ENCODE data around the gene SEZ6. TPM values are rescaled to one million over a fixed set of nuclear protein-coding genes. Genes with fewer than 3 reads are reported as not detected.

Gene SEZ6
- total RNA-seq, 1 donor from 2014 or later = not detected

- H3K27me3 ChIP-seq = no peaks in the 10 kb centered on the region
- H3K36me3 ChIP-seq = no peaks in the 10 kb centered on the region
- intact Hi-C loops (cut with DNase I) = no loop called here
- H3K4me3 ChIP-seq = no peak overlapping the region
- H3K4me1 ChIP-seq = peaks cover 10% of the 10 kb centered on the region
- no peaks in the 10 kb centered on the region for H3K9me3 ChIP-seq
- TF ChIP-seq POLR2AphosphoS5 (IDR thresholded peaks at IDR 0.05; ENCODE audit: insufficient read depth in 1 of 2, low read depth in 1 of 2) = no peak
- TF ChIP-seq POLR2A (IDR thresholded peaks at IDR 0.05) = no peak
- no peak for TF ChIP-seq CTCF (IDR thresholded peaks at IDR 0.05)
- no peak for DNase-seq (ENCODE audit: extremely low spot score in 2 of 2)
- no peak overlapping the region for H3K27ac ChIP-seq
These were observed 50.9 kb downstream of the SEZ6 start for GRCh38 chr17:28954886-28955285.

- intact Hi-C loops (cut with DNase I) = no loop called here
- peak; percentile 55 to 89 for DNase-seq (ENCODE audit: extremely low spot score in 2 of 2)
These were observed 52.3 kb downstream of the SEZ6 start for GRCh38 chr17:28953444-28954118.

GRCh38 chr17:28951991-28952975, 53.5 kb downstream of the SEZ6 start:
- TF ChIP-seq POLR2AphosphoS5 (IDR thresholded peaks at IDR 0.05; ENCODE audit: insufficient read depth in 1 of 2, low read depth in 1 of 2) (peak; percentile 81 to 99), POLR2A (IDR thresholded peaks at IDR 0.05) (peak in 1 of 2 donors; percentile 45), CTCF (IDR thresholded peaks at IDR 0.05) (no peak)
- no peaks in the 10 kb centered on the region for H3K36me3 ChIP-seq
- H3K4me1 ChIP-seq = peaks cover 27% of the 10 kb centered on the region
- peak overlapping the region; percentile 96 for H3K27ac ChIP-seq
- peak; percentile 99 to 100 for DNase-seq (ENCODE audit: extremely low spot score in 2 of 2)
- no peaks in the 10 kb centered on the region for H3K9me3 ChIP-seq
- intact Hi-C loops (cut with DNase I) = no loop called here
- peak overlapping the region; percentile 80 to 96 for H3K4me3 ChIP-seq
- H3K27me3 ChIP-seq = no peaks in the 10 kb centered on the region

More at GRCh38 chr17:28953444-28954118, 52.3 kb downstream of the SEZ6 start:
- Histone ChIP-seq H3K9me3 (no peaks in the 10 kb centered on the region), H3K4me3 (no peak overlapping the region), H3K4me1 (peaks cover 14% of the 10 kb centered on the region), H3K27me3 (no peaks in the 10 kb centered on the region), H3K27ac (peak overlapping the region; percentile 52), H3K36me3 (no peaks in the 10 kb centered on the region)
- no peak for TF ChIP-seq POLR2A (IDR thresholded peaks at IDR 0.05)
- TF ChIP-seq CTCF (IDR thresholded peaks at IDR 0.05) = peak; percentile 55 to 79 (median 75)

GRCh38 chr17:28951428-28951990, 54.3 kb downstream of the SEZ6 start, which contains the start of gene PHF12:
Gene PHF12 (minus strand): TSS chr17:28951518. CDS start chr17:28950960, 558 bp downstream.
- Histone ChIP-seq H3K36me3 (no peaks in the 10 kb centered on the region), H3K4me1 (peaks cover 35% of the 10 kb centered on the region), H3K9me3 (no peaks in the 10 kb centered on the region), H3K27ac (peak within 1 kb of the TSS; percentile 96), H3K27me3 (no peaks in the 10 kb centered on the region), H3K4me3 (peak within 1 kb of the TSS; percentile 80 to 96)
- intact Hi-C loops (cut with DNase I) = no loop called here
- TF ChIP-seq POLR2AphosphoS5 (IDR thresholded peaks at IDR 0.05; ENCODE audit: insufficient read depth in 1 of 2, low read depth in 1 of 2) = peak; percentile 86 to 93
- peak in 1 of 2 donors; percentile 89 for TF ChIP-seq POLR2A (IDR thresholded peaks at IDR 0.05)
- no peak for TF ChIP-seq CTCF (IDR thresholded peaks at IDR 0.05)
- peak; percentile 100 for DNase-seq (ENCODE audit: extremely low spot score in 2 of 2)

All from vagina (tissue), 2 donors.